WERI-Rb-1 (cell line): ENCODE measurements around the gene MAN2A2.

ENCODE experiments used
- DNase-seq: peaks from one replicate; pipeline ENCODE4 v3.0.0-alpha.2; 2020
- H3K27ac ChIP-seq: fragments of 250-450 bp; sonication (Bioruptor Pico); 2 replicates; pipeline ENCODE4 v1.5.1; 2020; ENCODE audit warnings: mild to moderate bottlenecking, moderate library complexity
- H3K27me3 ChIP-seq: fragments of 250-450 bp; sonication (Bioruptor Pico); 2 replicates; pipeline ENCODE4 v1.5.1; 2021; ENCODE audit warnings: mild to moderate bottlenecking, low read depth, moderate library complexity; ENCODE audit not compliant: insufficient read depth, severe bottlenecking
- H3K36me3 ChIP-seq: fragments of 250-450 bp; sonication (Bioruptor Pico); 2 replicates; pipeline ENCODE4 v1.5.1; 2020; ENCODE audit warnings: mild to moderate bottlenecking, moderate library complexity
- H3K4me3 ChIP-seq: 2 replicates; pipeline ENCODE4 v1.5.1; 2011; ENCODE audit warnings: low read depth, mild to moderate bottlenecking, control low read depth, low read length
- H3K9me3 ChIP-seq: fragments of 250-450 bp; sonication (Bioruptor Pico); 2 replicates; pipeline ENCODE4 v1.5.1; 2021; ENCODE audit warnings: mild to moderate bottlenecking, moderate library complexity; ENCODE audit not compliant: severe bottlenecking
- TF ChIP-seq, protein P1 (sequence below): IDR thresholded peaks from 2 replicates; pipeline ENCODE4 v1.5.1; 2011; ENCODE audit warnings: low read depth, mild to moderate bottlenecking, control low read depth, inconsistent platforms, low read length

Gene MAN2A2

DNA sequence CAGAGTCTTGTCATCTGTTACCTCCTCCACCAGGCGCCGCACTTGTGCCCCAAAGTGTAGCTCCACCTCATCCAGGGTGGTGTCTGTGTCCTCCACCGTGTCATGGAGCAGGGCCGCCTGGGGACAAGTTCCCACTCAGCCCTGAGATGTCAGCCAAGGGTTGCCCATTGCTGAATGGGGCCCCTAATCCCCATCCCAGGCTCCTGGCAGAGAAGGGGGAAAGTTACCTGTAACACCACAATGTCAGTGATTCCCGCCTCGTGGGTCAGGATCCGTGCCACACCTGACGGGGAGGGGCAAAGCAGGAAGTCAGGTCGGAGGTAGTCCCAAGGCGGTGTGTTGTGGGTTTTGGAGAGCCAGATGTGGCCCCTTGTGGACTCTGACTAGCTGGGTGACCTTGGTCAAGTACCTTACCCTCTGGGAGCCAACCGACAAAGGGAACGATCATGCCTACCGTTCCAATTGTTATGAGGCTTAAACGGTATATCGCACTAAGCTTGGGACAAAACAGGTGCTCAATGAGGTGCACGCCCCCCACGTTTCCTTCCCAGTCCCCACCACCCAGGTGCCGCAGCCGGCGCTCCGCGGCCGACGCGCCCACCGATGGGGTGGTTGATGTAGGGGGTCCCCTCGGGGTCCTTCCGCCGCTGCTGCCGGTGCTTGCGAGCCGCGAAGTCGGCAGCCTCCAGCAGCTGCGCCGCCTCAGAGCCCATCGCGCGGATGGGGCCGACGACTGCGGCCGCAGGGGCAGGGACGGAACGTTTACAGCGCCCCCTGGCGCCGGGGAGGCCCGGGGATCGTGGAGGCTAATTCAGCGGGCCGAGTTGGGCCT lies 28.9 kb downstream of the MAN2A2 start, which contains the start of gene HDDC3:
Gene HDDC3, minus strand, starts transcription at position 722 of the 832 bp plus-strand sequence. Its CDS starts 9 bp downstream, at position 713.
- no peaks in the 10 kb centered on the region for H3K27me3 ChIP-seq
- peak within 1 kb of the TSS; percentile 25 for H3K27ac ChIP-seq
- peak; percentile 91 for DNase-seq
- TF ChIP-seq, protein P1, sequence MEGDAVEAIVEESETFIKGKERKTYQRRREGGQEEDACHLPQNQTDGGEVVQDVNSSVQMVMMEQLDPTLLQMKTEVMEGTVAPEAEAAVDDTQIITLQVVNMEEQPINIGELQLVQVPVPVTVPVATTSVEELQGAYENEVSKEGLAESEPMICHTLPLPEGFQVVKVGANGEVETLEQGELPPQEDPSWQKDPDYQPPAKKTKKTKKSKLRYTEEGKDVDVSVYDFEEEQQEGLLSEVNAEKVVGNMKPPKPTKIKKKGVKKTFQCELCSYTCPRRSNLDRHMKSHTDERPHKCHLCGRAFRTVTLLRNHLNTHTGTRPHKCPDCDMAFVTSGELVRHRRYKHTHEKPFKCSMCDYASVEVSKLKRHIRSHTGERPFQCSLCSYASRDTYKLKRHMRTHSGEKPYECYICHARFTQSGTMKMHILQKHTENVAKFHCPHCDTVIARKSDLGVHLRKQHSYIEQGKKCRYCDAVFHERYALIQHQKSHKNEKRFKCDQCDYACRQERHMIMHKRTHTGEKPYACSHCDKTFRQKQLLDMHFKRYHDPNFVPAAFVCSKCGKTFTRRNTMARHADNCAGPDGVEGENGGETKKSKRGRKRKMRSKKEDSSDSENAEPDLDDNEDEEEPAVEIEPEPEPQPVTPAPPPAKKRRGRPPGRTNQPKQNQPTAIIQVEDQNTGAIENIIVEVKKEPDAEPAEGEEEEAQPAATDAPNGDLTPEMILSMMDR: peak; percentile 89
- peak within 1 kb of the TSS; percentile 74 for H3K4me3 ChIP-seq
- H3K36me3 ChIP-seq: peaks cover 3% of the 10 kb centered on the region; the same call in 1 of the 2 replicates
- no peaks in the 10 kb centered on the region for H3K9me3 ChIP-seq

DNA sequence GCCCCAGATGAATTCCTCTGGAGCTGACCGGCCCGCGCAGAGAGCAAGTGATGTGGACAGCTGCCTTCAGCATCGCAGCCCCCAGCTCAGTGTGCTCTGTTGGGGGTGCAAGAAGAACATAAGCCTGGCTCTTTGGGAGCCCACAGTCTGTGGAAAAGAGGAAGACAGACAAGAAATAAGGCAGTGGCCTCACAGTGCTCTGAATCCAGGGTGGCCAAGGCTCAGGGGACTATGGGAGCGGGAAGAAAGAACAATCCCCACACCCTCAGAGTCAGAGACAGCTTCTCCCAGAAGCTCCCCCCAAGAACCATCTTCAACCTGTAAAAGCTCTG lies 29.5 kb downstream of the MAN2A2 start:
- DNase-seq: no peak
- Histone ChIP-seq H3K9me3 (no peaks in the 10 kb centered on the region), H3K36me3 (peaks cover 4% of the 10 kb centered on the region; the same call in 1 of the 2 replicates), H3K4me3 (0 out of 2 replicates have a peak overlapping the region, but pooled peaks have one; percentile 74), H3K27me3 (no peaks in the 10 kb centered on the region), H3K27ac (no peak overlapping the region)
- TF ChIP-seq, protein P1: no peak

DNA sequence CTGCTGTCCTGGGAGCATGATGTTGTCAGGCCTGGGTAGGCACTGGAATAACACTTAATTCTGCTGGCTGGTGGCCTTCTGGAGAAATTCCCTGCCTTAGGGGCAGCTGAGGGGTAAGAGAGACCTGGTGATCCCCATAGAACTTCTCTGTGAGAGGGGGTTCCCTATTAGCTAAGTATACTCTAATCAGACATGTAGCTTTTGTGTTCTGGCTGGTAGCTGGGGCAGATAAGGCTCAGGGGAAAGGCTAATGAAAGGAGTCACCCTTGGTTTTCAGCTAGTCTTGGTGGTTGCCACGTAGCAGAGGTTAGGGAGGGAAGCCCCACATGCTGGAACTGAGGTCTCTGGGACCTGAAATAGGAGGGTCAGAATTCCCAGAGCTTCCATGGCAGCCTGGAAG lies 30.2 kb downstream of the MAN2A2 start:
- Histone ChIP-seq H3K36me3 (peaks cover 9% of the 10 kb centered on the region), H3K27ac (no peak overlapping the region)
- TF ChIP-seq, protein P1: no peak

DNA sequence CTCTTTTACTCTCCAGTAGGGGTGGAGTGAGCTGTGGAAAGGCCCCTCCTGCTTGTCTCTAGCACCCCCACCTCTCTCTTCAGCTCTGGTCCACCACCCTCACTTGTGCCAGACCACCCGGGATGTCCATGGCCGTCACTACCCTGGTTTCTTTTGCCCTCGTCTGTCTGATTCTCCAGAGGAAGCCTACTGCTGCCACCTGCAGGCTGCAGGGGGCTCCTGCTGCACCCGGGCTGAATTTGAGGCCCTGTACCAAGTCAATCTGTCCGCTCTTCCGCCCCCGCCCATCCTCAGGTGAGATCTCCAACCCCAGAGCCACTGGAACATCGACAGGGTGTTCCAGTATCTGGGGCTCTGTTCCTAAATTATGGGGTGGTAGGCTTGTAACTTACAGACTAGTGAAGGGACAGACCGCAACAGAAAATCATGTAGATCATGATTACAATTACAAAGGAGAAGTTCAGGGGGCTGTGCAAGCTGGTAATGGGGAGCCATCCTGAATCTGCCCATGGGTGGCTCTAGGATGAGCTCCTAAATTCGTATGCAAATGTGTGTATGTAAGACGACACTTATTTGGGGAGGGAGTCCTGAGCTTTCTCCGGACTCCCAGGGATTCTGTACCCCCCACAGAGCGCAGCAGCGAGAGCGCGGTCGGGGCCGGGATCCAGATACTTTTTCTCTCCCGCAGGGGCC lies 31.3 kb downstream of the MAN2A2 start:
- DNase-seq: peak; percentile 90

More for the DNA sequence above, 30.2 kb downstream of the MAN2A2 start:
- Histone ChIP-seq H3K4me3 (no peak overlapping the region), H3K9me3 (no peaks in the 10 kb centered on the region), H3K27me3 (no peaks in the 10 kb centered on the region)
- DNase-seq: no peak

DNA sequence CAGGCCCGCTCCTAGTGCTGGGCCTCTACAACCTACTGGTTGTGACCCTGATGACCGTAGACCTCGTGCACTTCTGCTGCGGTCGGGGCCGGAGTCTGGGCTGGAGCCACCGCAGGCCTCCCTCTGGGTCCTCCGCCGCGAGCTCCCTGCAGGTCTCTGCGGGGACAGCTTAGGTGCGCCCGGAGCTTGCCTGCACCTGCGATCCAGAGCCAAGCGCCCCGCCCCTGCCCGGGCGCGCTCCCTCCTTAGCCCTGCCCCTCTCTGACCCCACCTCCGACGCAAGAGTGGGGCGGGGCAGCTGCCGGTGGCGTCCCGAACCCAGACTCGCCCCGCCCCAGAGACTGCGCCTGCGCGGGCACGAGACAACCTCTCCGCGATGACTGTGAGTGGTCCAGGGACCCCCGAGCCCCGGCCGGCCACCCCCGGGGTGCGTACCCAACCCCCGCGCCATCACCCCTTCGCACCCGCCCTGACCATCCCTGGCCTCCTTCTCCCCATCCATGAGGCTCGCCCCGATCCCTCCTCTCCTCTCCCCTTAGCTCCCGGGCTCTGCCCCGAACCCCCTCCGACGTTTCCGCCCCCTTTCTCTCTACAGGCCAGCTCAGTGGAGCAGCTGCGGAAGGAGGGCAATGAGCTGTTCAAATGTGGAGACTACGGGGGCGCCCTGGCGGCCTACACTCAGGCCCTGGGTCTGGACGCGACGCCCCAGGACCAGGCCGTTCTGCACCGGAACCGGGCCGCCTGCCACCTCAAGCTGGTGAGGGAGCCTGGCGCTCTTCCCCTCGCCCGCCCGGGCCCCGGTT lies 32.0 kb downstream of the MAN2A2 start, which contains the start of gene UNC45A:
Gene UNC45A, plus strand, starts transcription at position 337 of the 803 bp plus-strand sequence. Its CDS starts 40 bp downstream, at position 377.
- TF ChIP-seq, protein P1: no peak
- H3K27me3 ChIP-seq: no peaks in the 10 kb centered on the region
- DNase-seq: peak; percentile 92
- H3K27ac ChIP-seq: no peak within 1 kb of the TSS
- no peaks in the 10 kb centered on the region for H3K9me3 ChIP-seq
- peak within 1 kb of the TSS; percentile 72 for H3K4me3 ChIP-seq
- H3K36me3 ChIP-seq: peaks cover 19% of the 10 kb centered on the region

More for the DNA sequence above, 31.3 kb downstream of the MAN2A2 start:
- Histone ChIP-seq H3K36me3 (peaks cover 12% of the 10 kb centered on the region), H3K9me3 (no peaks in the 10 kb centered on the region), H3K4me3 (peak overlapping the region; percentile 72), H3K27ac (no peak overlapping the region), H3K27me3 (no peaks in the 10 kb centered on the region)
- TF ChIP-seq, protein P1: peak; percentile 92
